ENCODE data around the gene TM9SF2. TPM values are rescaled to one million over a fixed set of nuclear protein-coding genes. Genes with fewer than 3 reads are reported as not detected.

The TM9SF2 gene
- polyA plus RNA-seq, 2 of the 4 experiments (the other 2 are of a cell fraction), result 58.8 to 114 TPM

GRCh38 chr13:99605420-99606323 lies 104.4 kb downstream of the TM9SF2 start:
- Histone ChIP-seq H3K27ac (peak overlapping the region; percentile 64 to 72; a peak in 4 of 6 replicates), H3K9me3 (no peaks in the 10 kb centered on the region), H3K4me2 (peak overlapping the region; percentile 100), H3K4me1 (peaks cover 10% of the 10 kb centered on the region), H3K4me3 (peak overlapping the region; percentile 74)
- TF ChIP-seq MAFK (IDR thresholded peaks at IDR 0.05; ENCODE audit: partially characterized antibody) (no peak), MYC (IDR thresholded peaks at IDR 0.05; ENCODE audit: borderline replicate concordance, low read length) (no peak), JUN (IDR thresholded peaks at IDR 0.05) (no peak), ZC3H11A (IDR thresholded peaks at IDR 0.05) (no peak), CEBPB (IDR thresholded peaks at IDR 0.05) (no peak), HOXB5 (CRISPR knock-in tag; IDR thresholded peaks at IDR 0.05) (no peak), KDM1A (IDR thresholded peaks at IDR 0.05; ENCODE audit: low read depth) (no peak), NPAS2 (CRISPR knock-in tag; IDR thresholded peaks at IDR 0.05; ENCODE audit: borderline replicate concordance) (no peak), RFX5 (IDR thresholded peaks at IDR 0.05) (no peak), KDM5A (IDR thresholded peaks at IDR 0.05) (no peak)
- WGBS (ENCODE audit: missing lambda C conversion rate), result 33% methylated on average over 15 of the region's 18 CpGs
- FAIRE-seq (no peak), DNase-seq (ENCODE audit: low read depth in 1 of 2, low spot score in 1 of 2) (peak; percentile 26 to 54), ATAC-seq (peak; percentile 85 to 87)
- ChIA-PET CTCF (interaction anchor here (0.5 to 2.2 kb wide), 4 partner anchors 10 to 160 kb away, joined by 3 to 7 read pairs (median 4); no protein-coding TSS in a partner anchor), POLR2A (no interaction called here)

DNA sequence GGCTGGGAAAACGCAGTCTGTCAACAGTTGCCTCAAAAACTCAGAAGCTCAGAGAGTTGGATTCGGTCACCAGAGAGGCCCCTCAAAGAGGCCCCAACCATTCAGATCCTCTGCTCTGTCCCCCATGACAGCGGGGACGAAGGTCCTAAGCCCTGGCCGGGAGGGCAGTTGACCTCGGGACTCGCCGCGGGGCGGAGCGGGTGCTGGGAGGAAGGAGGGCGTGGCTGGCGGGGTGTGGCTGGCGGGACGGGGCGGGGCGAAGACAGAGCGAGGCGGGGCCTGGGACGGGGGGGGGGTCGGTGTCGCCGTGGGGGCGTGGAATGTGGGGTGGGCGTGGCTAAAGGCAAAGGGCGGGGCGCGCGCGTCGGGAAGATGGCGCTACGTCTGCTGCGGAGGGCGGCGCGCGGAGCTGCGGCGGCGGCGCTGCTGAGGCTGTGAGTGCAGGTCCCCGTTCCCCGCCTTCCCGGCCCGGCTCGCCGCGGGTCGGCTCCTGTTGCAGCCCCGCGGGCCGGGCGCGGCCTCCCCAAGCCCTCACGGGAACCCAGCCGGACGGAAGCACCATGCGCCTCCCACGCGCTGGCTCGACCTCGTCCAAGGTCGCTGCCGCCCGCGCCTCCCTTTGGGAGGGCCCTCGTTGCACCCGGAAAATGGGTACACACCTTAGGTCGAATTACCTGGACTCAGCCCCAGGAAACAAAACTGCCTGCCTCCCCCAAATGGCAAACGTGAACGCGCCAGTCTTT lies 105.2 kb downstream of the TM9SF2 start, which contains the start of gene CLYBL:
Gene CLYBL, plus strand, starts transcription at position 367 of the 743 bp plus-strand sequence.
- CTCF ChIA-PET, result interaction anchor here (0.5 to 2.2 kb wide), 4 partner anchors 9 to 161 kb away, joined by 3 to 7 read pairs (median 4); no protein-coding TSS in a partner anchor
- Histone ChIP-seq H3K4me3 (peak within 1 kb of the TSS; percentile 74), H3K9me3 (no peaks in the 10 kb centered on the region), H3K27ac (peak within 1 kb of the TSS; percentile 91 to 94), H3K4me2 (peak within 1 kb of the TSS; percentile 100), H3K4me1 (peaks cover 14% of the 10 kb centered on the region)
- FAIRE-seq (no peak), DNase-seq (ENCODE audit: low read depth in 1 of 2, low spot score in 1 of 2) (peak; percentile 50 to 83), ATAC-seq (peak; percentile 90 to 95)
- TF ChIP-seq EHMT2 (IDR thresholded peaks at IDR 0.05; ENCODE audit: low read depth) (no peak), FOXS1 (CRISPR knock-in tag; IDR thresholded peaks at IDR 0.05) (no peak), ESRRA (IDR thresholded peaks at IDR 0.05; ENCODE audit: borderline replicate concordance, low read length) (peak; percentile 59; the same call in 1 of the 2 replicates), EP300 (IDR thresholded peaks at IDR 0.05) (no peak), PHF8 (IDR thresholded peaks at IDR 0.05; ENCODE audit: borderline replicate concordance, low read depth) (peak; percentile 80; the same call in 1 of the 2 replicates), MYC (IDR thresholded peaks at IDR 0.05; ENCODE audit: borderline replicate concordance, low read length) (peak; percentile 43; the same call in 1 of the 2 replicates), JUN (IDR thresholded peaks at IDR 0.05) (peak in 1 of 2 experiments; percentile 73; a peak in 3 of 5 replicates), TFCP2L1 (CRISPR knock-in tag; IDR thresholded peaks at IDR 0.05) (no peak), POLR2A (IDR thresholded peaks at IDR 0.05; ENCODE audit: low read length) (peak; percentile 87), MAX (IDR thresholded peaks at IDR 0.05) (peak; percentile 75), EHF (CRISPR knock-in tag; IDR thresholded peaks at IDR 0.05) (no peak), HOXB13 (CRISPR knock-in tag; IDR thresholded peaks at IDR 0.05; ENCODE audit: low read depth) (0 out of 2 replicates have a peak, but pooled peaks have one; percentile 39)
- WGBS (ENCODE audit: missing lambda C conversion rate), result 1% methylated on average over 14 of the region's 73 CpGs
- POLR2A ChIA-PET, result interaction anchor here (0.6 kb wide), 2 partner anchors 151 to 364 kb away, joined by 3 read pairs; no protein-coding TSS in a partner anchor

GRCh38 chr13:99608345-99608744 lies 107.1 kb downstream of the TM9SF2 start:
- H3K4me3 ChIP-seq, result no peak overlapping the region
- ChIA-PET POLR2A (interaction anchor here (0.7 kb wide), 1 partner anchor 1446 kb away, joined by 3 read pairs; no protein-coding TSS in a partner anchor), CTCF (interaction anchor here (1.0 kb wide), 1 partner anchor 166 kb away, joined by 3 read pairs; no protein-coding TSS in a partner anchor)
- no peak for ATAC-seq
- 95% methylated on average over 15 of the region's 15 CpGs for WGBS (ENCODE audit: missing lambda C conversion rate)
- no peak for FAIRE-seq
- no peak overlapping the region for H3K4me2 ChIP-seq
- H3K27ac ChIP-seq, result no peak overlapping the region
- no peak for DNase-seq (ENCODE audit: low read depth in 1 of 2, low spot score in 1 of 2)
- TF ChIP-seq FOXS1 (CRISPR knock-in tag; IDR thresholded peaks at IDR 0.05) (no peak), MAZ (IDR thresholded peaks at IDR 0.05; ENCODE audit: borderline replicate concordance, low read depth, low read length) (no peak), HOXA7 (CRISPR knock-in tag; IDR thresholded peaks at IDR 0.05) (no peak), HEYL (CRISPR knock-in tag; IDR thresholded peaks at IDR 0.05) (no peak), RFX5 (IDR thresholded peaks at IDR 0.05) (no peak), RCOR1 (IDR thresholded peaks at IDR 0.05; ENCODE audit: low read depth, low read length) (no peak), HDAC2 (IDR thresholded peaks at IDR 0.05) (no peak), TP53 (CRISPR knock-in tag; IDR thresholded peaks at IDR 0.05) (no peak), SMC3 (IDR thresholded peaks at IDR 0.05) (no peak), TFCP2L1 (CRISPR knock-in tag; IDR thresholded peaks at IDR 0.05) (no peak)
- TF ChIP-seq, protein P1, sequence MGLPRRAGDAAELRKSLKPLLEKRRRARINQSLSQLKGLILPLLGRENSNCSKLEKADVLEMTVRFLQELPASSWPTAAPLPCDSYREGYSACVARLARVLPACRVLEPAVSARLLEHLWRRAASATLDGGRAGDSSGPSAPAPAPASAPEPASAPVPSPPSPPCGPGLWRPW (IDR thresholded peaks at IDR 0.05), result no peak
- no peaks in the 10 kb centered on the region for H3K9me3 ChIP-seq
- H3K4me1 ChIP-seq, result peaks cover 14% of the 10 kb centered on the region
